DOHH2 (cell line): ENCODE data around the gene UBQLN3.

Experiments used
- EZH2phosphoT487 ChIP-seq: fragments of 200-600 bp; sonication (generic); IDR thresholded peaks from 2 replicates; pipeline ENCODE4 v1.6.1; 2017; ENCODE audit warnings: borderline replicate concordance, mild to moderate bottlenecking, antibody characterized with exemption, low read length, moderate library complexity, mixed read lengths
- TF ChIP-seq, protein P1 (sequence below): fragments of 200-600 bp; sonication (generic); IDR thresholded peaks from one replicate; pipeline ENCODE4 v1.5.1; 2014; ENCODE audit warnings: antibody characterized with exemption, mild to moderate bottlenecking, low read depth, low read length; ENCODE audit not compliant: poor library complexity, severe bottlenecking

DNA sequence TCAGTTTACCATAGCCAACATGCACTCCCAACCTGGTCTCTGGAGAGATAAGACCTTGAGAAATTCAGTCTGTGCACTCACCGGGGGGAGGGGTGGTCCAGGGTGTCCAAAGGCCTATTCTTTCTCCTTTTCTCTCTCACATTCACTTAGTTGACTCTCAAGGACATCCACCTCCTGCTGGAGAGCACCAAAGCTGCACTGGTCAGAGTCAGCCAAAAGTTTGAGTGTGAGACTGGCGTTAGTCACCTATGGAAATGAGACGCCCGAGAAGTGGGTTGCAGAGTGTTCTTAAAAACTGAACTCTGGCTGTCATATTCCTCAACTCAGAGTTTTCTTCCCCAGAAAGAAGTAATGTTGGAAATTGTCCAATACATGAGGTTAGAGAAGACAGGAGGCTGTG is 11.8 kb upstream of the UBQLN3 start:
- TF ChIP-seq, protein P1, sequence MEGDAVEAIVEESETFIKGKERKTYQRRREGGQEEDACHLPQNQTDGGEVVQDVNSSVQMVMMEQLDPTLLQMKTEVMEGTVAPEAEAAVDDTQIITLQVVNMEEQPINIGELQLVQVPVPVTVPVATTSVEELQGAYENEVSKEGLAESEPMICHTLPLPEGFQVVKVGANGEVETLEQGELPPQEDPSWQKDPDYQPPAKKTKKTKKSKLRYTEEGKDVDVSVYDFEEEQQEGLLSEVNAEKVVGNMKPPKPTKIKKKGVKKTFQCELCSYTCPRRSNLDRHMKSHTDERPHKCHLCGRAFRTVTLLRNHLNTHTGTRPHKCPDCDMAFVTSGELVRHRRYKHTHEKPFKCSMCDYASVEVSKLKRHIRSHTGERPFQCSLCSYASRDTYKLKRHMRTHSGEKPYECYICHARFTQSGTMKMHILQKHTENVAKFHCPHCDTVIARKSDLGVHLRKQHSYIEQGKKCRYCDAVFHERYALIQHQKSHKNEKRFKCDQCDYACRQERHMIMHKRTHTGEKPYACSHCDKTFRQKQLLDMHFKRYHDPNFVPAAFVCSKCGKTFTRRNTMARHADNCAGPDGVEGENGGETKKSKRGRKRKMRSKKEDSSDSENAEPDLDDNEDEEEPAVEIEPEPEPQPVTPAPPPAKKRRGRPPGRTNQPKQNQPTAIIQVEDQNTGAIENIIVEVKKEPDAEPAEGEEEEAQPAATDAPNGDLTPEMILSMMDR, result no peak
- no peak for TF ChIP-seq EZH2phosphoT487
